ENCODE data around the gene LSS. TPM values are rescaled to one million over a fixed set of nuclear protein-coding genes. Genes with fewer than 3 reads are reported as not detected.

Gene LSS
- total RNA-seq, 1 donor from 2014 or later, result 108 TPM

- ATAC-seq (no peak), DNase-seq (peak; percentile 54)
- H3K27me3 ChIP-seq, result no peaks in the 10 kb centered on the region
- no peaks in the 10 kb centered on the region for H3K9me3 ChIP-seq
- peaks cover 43% of the 10 kb centered on the region for H3K36me3 ChIP-seq
- H3K4me3 ChIP-seq, result no peak overlapping the region
- H3K4me1 ChIP-seq, result no peaks in the 10 kb centered on the region
- peak overlapping the region; percentile 73 for H3K27ac ChIP-seq
- no peak for TF ChIP-seq CTCF (IDR thresholded peaks at IDR 0.05)
- intact Hi-C loops (cut with DNase I), result no loop called here
Measured at GRCh38 chr21:46189959-46190490, 38.5 kb downstream of the LSS start.

- Histone ChIP-seq H3K27ac (peak overlapping the region; percentile 73), H3K9me3 (no peaks in the 10 kb centered on the region), H3K4me3 (no peak overlapping the region), H3K27me3 (no peaks in the 10 kb centered on the region), H3K4me1 (no peaks in the 10 kb centered on the region), H3K36me3 (peaks cover 37% of the 10 kb centered on the region)
- intact Hi-C loops (cut with DNase I), result no loop called here
- ATAC-seq, result no peak
- DNase-seq, result peak; percentile 53
- no peak for TF ChIP-seq CTCF (IDR thresholded peaks at IDR 0.05)
Measured at GRCh38 chr21:46189213-46189958, 39.2 kb downstream of the LSS start.

GRCh38 chr21:46188226-46189212 lies 40.1 kb downstream of the LSS start:
- H3K4me3 ChIP-seq, result no peak overlapping the region
- TF ChIP-seq CTCF (IDR thresholded peaks at IDR 0.05), result no peak
- peak overlapping the region; percentile 73 for H3K27ac ChIP-seq
- H3K27me3 ChIP-seq, result no peaks in the 10 kb centered on the region
- H3K36me3 ChIP-seq, result peaks cover 28% of the 10 kb centered on the region
- H3K9me3 ChIP-seq, result no peaks in the 10 kb centered on the region
- DNase-seq (peak; percentile 58), ATAC-seq (peak; percentile 38)
- intact Hi-C loops (cut with DNase I), result no loop called here
- peaks cover 3% of the 10 kb centered on the region for H3K4me1 ChIP-seq

- no peaks in the 10 kb centered on the region for H3K27me3 ChIP-seq
- no peak for ATAC-seq
- no peak overlapping the region for H3K4me3 ChIP-seq
- DNase-seq, result no peak
- H3K4me1 ChIP-seq, result peaks cover 3% of the 10 kb centered on the region
- no peaks in the 10 kb centered on the region for H3K9me3 ChIP-seq
- intact Hi-C loops (cut with DNase I), result no loop called here
- TF ChIP-seq CTCF (IDR thresholded peaks at IDR 0.05), result no peak
- H3K27ac ChIP-seq, result no peak overlapping the region
- peaks cover 27% of the 10 kb centered on the region for H3K36me3 ChIP-seq
Measured at GRCh38 chr21:46187814-46188213, 40.8 kb downstream of the LSS start.

GRCh38 chr21:46187261-46187660 lies 41.3 kb downstream of the LSS start:
- peaks cover 3% of the 10 kb centered on the region for H3K4me1 ChIP-seq
- intact Hi-C loops (cut with DNase I), result no loop called here
- H3K27me3 ChIP-seq, result no peaks in the 10 kb centered on the region
- ATAC-seq, result no peak
- H3K36me3 ChIP-seq, result peaks cover 22% of the 10 kb centered on the region
- H3K27ac ChIP-seq, result no peak overlapping the region
- H3K9me3 ChIP-seq, result no peaks in the 10 kb centered on the region
- DNase-seq, result peak; percentile 37
- TF ChIP-seq CTCF (IDR thresholded peaks at IDR 0.05), result no peak
- H3K4me3 ChIP-seq, result no peak overlapping the region

All from upper lobe of right lung (tissue), 1 donor.